ENCODE measurements around the gene AIG1. TPM values are rescaled to one million over a fixed set of nuclear protein-coding genes. Genes with fewer than 3 reads are reported as not detected.

Gene AIG1
- total and polyA plus RNA-seq, 2 of the 13 experiments (the other 11 are each of a cell fraction or from before 2014, with no cell fraction given), result 115 to 197 TPM

- no peak overlapping the region for H3K27ac ChIP-seq (ENCODE audit: extremely low read length, insufficient read depth, low read length)
- no peak overlapping the region for H2AFZ ChIP-seq (ENCODE audit: low read length)
- no peaks in the 10 kb centered on the region for H3K9me3 ChIP-seq (ENCODE audit: low read length)
- WGBS (ENCODE audit: low lambda C conversion rate), result 83% methylated on average over 3 of the region's 3 CpGs
- no peaks in the 10 kb centered on the region for H3K27me3 ChIP-seq (ENCODE audit: control insufficient read depth in 1 of 2, insufficient read depth in 2 of 2, low read length in 2 of 2)
- H4K20me1 ChIP-seq (ENCODE audit: insufficient read depth, low read length), result no peaks in the 10 kb centered on the region
- peaks cover 17% of the 10 kb centered on the region for H3K4me1 ChIP-seq (ENCODE audit: insufficient read depth, low read length)
- no peak overlapping the region for H3K4me3 ChIP-seq (replicated peaks in 1 of 3; ENCODE audit: insufficient read depth in 1 of 3, low read depth in 2 of 3, low read length in 3 of 3)
- ChIA-PET CTCF (ENCODE audit: low intra/inter-chr PET ratio, low total read pairs) (no interaction called here), POLR2A (no interaction called here)
- intact Hi-C loops (cut with micrococcal nuclease; ENCODE audit: unreplicated experiment) (no loop called here), in situ Hi-C loops (cut with HindIII; ENCODE audit: extremely low pct_ligation_motif_present, low pct_unique_long_range_greater_than_20kb) (no loop called here)
- TF ChIP-seq MAFK (conservative IDR thresholded peaks at IDR 0.05 in 1 of 2, IDR thresholded peaks at IDR 0.05 in 1 of 2; ENCODE audit: low read length in 2 of 2) (0 out of 4 replicates have a peak, but pooled peaks of 1 of the 2 experiments have one; percentile 6), SP140L (CRISPR knock-in tag; IDR thresholded peaks at IDR 0.05; ENCODE audit: borderline replicate concordance) (no peak), NFE2L2 (IDR thresholded peaks at IDR 0.05; ENCODE audit: low read length) (peak; percentile 63; the same call in 1 of the 2 replicates)
- TF ChIP-seq, protein P1, sequence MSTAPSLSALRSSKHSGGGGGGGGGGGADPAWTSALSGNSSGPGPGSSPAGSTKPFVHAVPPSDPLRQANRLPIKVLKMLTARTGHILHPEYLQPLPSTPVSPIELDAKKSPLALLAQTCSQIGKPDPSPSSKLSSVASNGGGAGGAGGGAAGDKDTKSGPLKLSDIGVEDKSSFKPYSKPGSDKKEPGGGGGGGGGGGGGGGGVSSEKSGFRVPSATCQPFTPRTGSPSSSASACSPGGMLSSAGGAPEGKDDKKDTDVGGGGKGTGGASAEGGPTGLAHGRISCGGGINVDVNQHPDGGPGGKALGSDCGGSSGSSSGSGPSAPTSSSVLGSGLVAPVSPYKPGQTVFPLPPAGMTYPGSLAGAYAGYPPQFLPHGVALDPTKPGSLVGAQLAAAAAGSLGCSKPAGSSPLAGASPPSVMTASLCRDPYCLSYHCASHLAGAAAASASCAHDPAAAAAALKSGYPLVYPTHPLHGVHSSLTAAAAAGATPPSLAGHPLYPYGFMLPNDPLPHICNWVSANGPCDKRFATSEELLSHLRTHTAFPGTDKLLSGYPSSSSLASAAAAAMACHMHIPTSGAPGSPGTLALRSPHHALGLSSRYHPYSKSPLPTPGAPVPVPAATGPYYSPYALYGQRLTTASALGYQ (CRISPR knock-in tag; IDR thresholded peaks at IDR 0.05), result no peak
- TF ChIP-seq, protein P2, sequence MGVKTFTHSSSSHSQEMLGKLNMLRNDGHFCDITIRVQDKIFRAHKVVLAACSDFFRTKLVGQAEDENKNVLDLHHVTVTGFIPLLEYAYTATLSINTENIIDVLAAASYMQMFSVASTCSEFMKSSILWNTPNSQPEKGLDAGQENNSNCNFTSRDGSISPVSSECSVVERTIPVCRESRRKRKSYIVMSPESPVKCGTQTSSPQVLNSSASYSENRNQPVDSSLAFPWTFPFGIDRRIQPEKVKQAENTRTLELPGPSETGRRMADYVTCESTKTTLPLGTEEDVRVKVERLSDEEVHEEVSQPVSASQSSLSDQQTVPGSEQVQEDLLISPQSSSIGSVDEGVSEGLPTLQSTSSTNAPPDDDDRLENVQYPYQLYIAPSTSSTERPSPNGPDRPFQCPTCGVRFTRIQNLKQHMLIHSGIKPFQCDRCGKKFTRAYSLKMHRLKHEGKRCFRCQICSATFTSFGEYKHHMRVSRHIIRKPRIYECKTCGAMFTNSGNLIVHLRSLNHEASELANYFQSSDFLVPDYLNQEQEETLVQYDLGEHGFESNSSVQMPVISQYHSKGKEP (CRISPR knock-in tag; IDR thresholded peaks at IDR 0.05), result no peak
- ATAC-seq, result no peak
- DNase-seq (ENCODE audit: low spot score), result no peak
- H3K36me3 ChIP-seq (replicated peaks in 1 of 2; ENCODE audit: control insufficient read depth in 1 of 2, insufficient read depth in 2 of 2, low read length in 2 of 2), result peaks cover 0 to 4% of the 10 kb centered on the region in 2 experiments; a peak in 1 of 5 replicates
- no peak for FAIRE-seq
- no peak overlapping the region for H3K4me2 ChIP-seq (ENCODE audit: low read depth, low read length)
- H3K79me2 ChIP-seq (ENCODE audit: insufficient read depth, low read length), result no peaks in the 10 kb centered on the region
- no peak overlapping the region for H3K9ac ChIP-seq (ENCODE audit: insufficient read depth, low read depth, low read length)
- BruUV-seq (replicated peaks), result no TSS peak
Observed at GRCh38 chr6:143227675-143228074, 167.0 kb downstream of the AIG1 start.

Measured in HepG2 (cell line).